Stimulated activated CD8-positive, alpha-beta memory T cell treated with anti-CD3 and anti-CD28 coated beads, Interleukin-15, amount 100 ng/mL, for 1 hour (primary cell): ENCODE results near the gene ADCK1.
"Not testable (repeated sequence)": the region's sequence is repeated elsewhere in the genome, so short reads cannot be mapped to it uniquely, and the experiment has no call there.

ENCODE experiments used
- DNase-seq: peaks from one replicate; pipeline ENCODE4 v3.0.0-alpha.2; 2020; ENCODE audit warnings: low read depth

Gene ADCK1

GRCh38 chr14:77812028-77812427 lies 12.1 kb downstream of the ADCK1 start:
- DNase-seq = no peak

- DNase-seq = not testable (repeated sequence)
These were observed 12.8 kb downstream of the ADCK1 start for GRCh38 chr14:77812682-77813081.

GRCh38 chr14:77822307-77822706 lies 22.4 kb downstream of the ADCK1 start:
- no peak for DNase-seq

- DNase-seq = no peak
These were observed 22.8 kb downstream of the ADCK1 start for GRCh38 chr14:77822741-77823140.

- no peak for DNase-seq
These were observed 23.5 kb downstream of the ADCK1 start for GRCh38 chr14:77823378-77823777.

GRCh38 chr14:77825895-77826519 lies 26.1 kb downstream of the ADCK1 start:
- no peak for DNase-seq

- DNase-seq = no peak
These were observed 30.8 kb downstream of the ADCK1 start for GRCh38 chr14:77830692-77831091.

GRCh38 chr14:77832297-77832696 lies 32.4 kb downstream of the ADCK1 start:
- no peak for DNase-seq

GRCh38 chr14:77837926-77838325 lies 38.0 kb downstream of the ADCK1 start:
- no peak for DNase-seq

GRCh38 chr14:77838831-77839511 lies 39.1 kb downstream of the ADCK1 start:
- no peak for DNase-seq

GRCh38 chr14:77843195-77843594 lies 43.3 kb downstream of the ADCK1 start:
- no peak for DNase-seq

- no peak for DNase-seq
These were observed 43.7 kb downstream of the ADCK1 start for GRCh38 chr14:77843651-77844050.

GRCh38 chr14:77844802-77845201 lies 44.9 kb downstream of the ADCK1 start:
- DNase-seq = no peak

- no peak for DNase-seq
These were observed 48.1 kb downstream of the ADCK1 start for GRCh38 chr14:77848031-77848430.

- DNase-seq = no peak
These were observed 49.8 kb downstream of the ADCK1 start for GRCh38 chr14:77849711-77850110.

GRCh38 chr14:77853919-77854318 lies 54.0 kb downstream of the ADCK1 start:
- no peak for DNase-seq

- no peak for DNase-seq
These were observed 57.0 kb downstream of the ADCK1 start for GRCh38 chr14:77856941-77857340.

- DNase-seq = no peak
These were observed 60.1 kb downstream of the ADCK1 start for GRCh38 chr14:77859934-77860570.

GRCh38 chr14:77861201-77861600 lies 61.3 kb downstream of the ADCK1 start:
- DNase-seq = no peak

- DNase-seq = peak; percentile 71
These were observed 62.4 kb downstream of the ADCK1 start for GRCh38 chr14:77862154-77862786.

- DNase-seq = no peak
These were observed 64.2 kb downstream of the ADCK1 start for GRCh38 chr14:77864085-77864484.

- no peak for DNase-seq
These were observed 64.7 kb downstream of the ADCK1 start for GRCh38 chr14:77864580-77864979.

GRCh38 chr14:77865455-77865854 lies 65.5 kb downstream of the ADCK1 start:
- no peak for DNase-seq
